Measurements from ENCODE around the gene ZNF804B.

DNA sequence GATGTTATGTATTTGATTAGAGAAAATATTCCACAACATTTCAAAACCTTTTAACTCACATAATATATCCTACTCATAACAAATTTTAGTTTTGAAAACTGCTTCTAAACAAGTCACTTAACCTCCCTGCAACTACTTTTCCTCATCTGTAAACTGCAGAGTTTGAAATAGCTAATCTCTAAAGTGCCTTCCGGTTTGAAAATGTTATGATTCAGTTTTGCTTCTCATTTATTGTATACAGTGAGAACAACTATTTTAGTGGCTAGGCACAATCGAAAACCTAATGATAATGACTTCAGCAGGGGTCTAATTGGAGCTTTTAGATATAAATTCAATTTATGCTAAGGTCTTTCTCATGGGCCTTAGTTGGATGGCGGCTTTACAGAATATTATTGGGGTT, 66.7 kb downstream of the ZNF804B start:
- TF ChIP-seq, protein P1, sequence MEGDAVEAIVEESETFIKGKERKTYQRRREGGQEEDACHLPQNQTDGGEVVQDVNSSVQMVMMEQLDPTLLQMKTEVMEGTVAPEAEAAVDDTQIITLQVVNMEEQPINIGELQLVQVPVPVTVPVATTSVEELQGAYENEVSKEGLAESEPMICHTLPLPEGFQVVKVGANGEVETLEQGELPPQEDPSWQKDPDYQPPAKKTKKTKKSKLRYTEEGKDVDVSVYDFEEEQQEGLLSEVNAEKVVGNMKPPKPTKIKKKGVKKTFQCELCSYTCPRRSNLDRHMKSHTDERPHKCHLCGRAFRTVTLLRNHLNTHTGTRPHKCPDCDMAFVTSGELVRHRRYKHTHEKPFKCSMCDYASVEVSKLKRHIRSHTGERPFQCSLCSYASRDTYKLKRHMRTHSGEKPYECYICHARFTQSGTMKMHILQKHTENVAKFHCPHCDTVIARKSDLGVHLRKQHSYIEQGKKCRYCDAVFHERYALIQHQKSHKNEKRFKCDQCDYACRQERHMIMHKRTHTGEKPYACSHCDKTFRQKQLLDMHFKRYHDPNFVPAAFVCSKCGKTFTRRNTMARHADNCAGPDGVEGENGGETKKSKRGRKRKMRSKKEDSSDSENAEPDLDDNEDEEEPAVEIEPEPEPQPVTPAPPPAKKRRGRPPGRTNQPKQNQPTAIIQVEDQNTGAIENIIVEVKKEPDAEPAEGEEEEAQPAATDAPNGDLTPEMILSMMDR (IDR thresholded peaks at IDR 0.05), result no peak
- TF ChIP-seq EZH2 (IDR thresholded peaks at IDR 0.05), result no peak
- no peak for TF ChIP-seq EZH2phosphoT487 (IDR thresholded peaks at IDR 0.05)

All from neural progenitor cell (in vitro differentiated cells).